IPS DF 6.9 (cell line): ENCODE data around the gene CHD9.

Source experiments
- DNase-seq: peaks from one replicate; pipeline ENCODE4 v3.0.0-alpha.2; 2013; ENCODE audit warnings: low read depth, low spot score
- H3K27ac ChIP-seq: one replicate; pipeline ENCODE4 v1.5.1; 2013; ENCODE audit warnings: low read length, control low read depth
- H3K27me3 ChIP-seq: 2 replicates; pipeline ENCODE4 v1.6.1; 2013; ENCODE audit warnings: mild to moderate bottlenecking, low read length; ENCODE audit not compliant: control insufficient read depth, insufficient read depth
- H3K36me3 ChIP-seq: 2 replicates; pipeline ENCODE4 v1.6.1; 2013; ENCODE audit warnings: low read length; ENCODE audit not compliant: control insufficient read depth, insufficient read depth
- H3K4me1 ChIP-seq: 2 replicates; pipeline ENCODE4 v1.6.1; 2013; ENCODE audit warnings: low read length; ENCODE audit not compliant: control insufficient read depth, insufficient read depth
- H3K4me3 ChIP-seq: 2 replicates; pipeline ENCODE4 v1.5.1; 2013; ENCODE audit warnings: mild to moderate bottlenecking, low read length
- H3K9me3 ChIP-seq: 2 replicates; pipeline ENCODE4 v1.6.1; 2013; ENCODE audit warnings: low read length, inconsistent platforms; ENCODE audit not compliant: control insufficient read depth, insufficient read depth
- WGBS: extraction: QIAGEN DNeasy Blood & Tissue Kit; methylation state at CpG from one replicate; pipeline ENCODE4 v1.1.7; 2013; ENCODE audit warnings: mixed read lengths, missing lambda C conversion rate; ENCODE audit not compliant: insufficient read length, insufficient coverage; 5-methylcytosine and 5-hydroxymethylcytosine counted together

The CHD9 gene

GRCh38 chr16:53121043-53121620 is 66.3 kb downstream of the CHD9 start:
- no peak overlapping the region for H3K27ac ChIP-seq
- H3K4me3 ChIP-seq, result no peak overlapping the region
- no peaks in the 10 kb centered on the region for H3K36me3 ChIP-seq
- no peaks in the 10 kb centered on the region for H3K4me1 ChIP-seq
- no peaks in the 10 kb centered on the region for H3K9me3 ChIP-seq
- H3K27me3 ChIP-seq, result no peaks in the 10 kb centered on the region
- WGBS, result no CpG with 5 or more reads among the region's 2 CpGs
- no peak for DNase-seq

GRCh38 chr16:53121661-53122060 is 66.9 kb downstream of the CHD9 start:
- no peaks in the 10 kb centered on the region for H3K36me3 ChIP-seq
- no peak for DNase-seq
- H3K27ac ChIP-seq, result no peak overlapping the region
- H3K4me3 ChIP-seq, result no peak overlapping the region
- no peaks in the 10 kb centered on the region for H3K27me3 ChIP-seq
- WGBS, result no CpG with 5 or more reads among the region's 1 CpG
- H3K9me3 ChIP-seq, result no peaks in the 10 kb centered on the region
- no peaks in the 10 kb centered on the region for H3K4me1 ChIP-seq

- H3K27me3 ChIP-seq, result no peaks in the 10 kb centered on the region
- H3K4me1 ChIP-seq, result no peaks in the 10 kb centered on the region
- no peak overlapping the region for H3K4me3 ChIP-seq
- no peaks in the 10 kb centered on the region for H3K36me3 ChIP-seq
- H3K9me3 ChIP-seq, result no peaks in the 10 kb centered on the region
- H3K27ac ChIP-seq, result no peak overlapping the region
- WGBS, result no CpG with 5 or more reads among the region's 3 CpGs
- no peak for DNase-seq
Observed at GRCh38 chr16:53123747-53124146, 69.0 kb downstream of the CHD9 start.

GRCh38 chr16:53126390-53126789 is 71.6 kb downstream of the CHD9 start:
- WGBS, result no CpG with 5 or more reads among the region's 5 CpGs
- H3K27ac ChIP-seq, result no peak overlapping the region
- H3K9me3 ChIP-seq, result no peaks in the 10 kb centered on the region
- H3K4me3 ChIP-seq, result no peak overlapping the region
- no peaks in the 10 kb centered on the region for H3K36me3 ChIP-seq
- no peaks in the 10 kb centered on the region for H3K4me1 ChIP-seq
- DNase-seq, result no peak
- no peaks in the 10 kb centered on the region for H3K27me3 ChIP-seq

- H3K36me3 ChIP-seq, result no peaks in the 10 kb centered on the region; the same call in 1 of the 2 replicates
- no peak overlapping the region for H3K27ac ChIP-seq
- no peaks in the 10 kb centered on the region for H3K4me1 ChIP-seq
- no peaks in the 10 kb centered on the region for H3K27me3 ChIP-seq
- DNase-seq, result no peak
- WGBS, result no CpG with 5 or more reads among the region's 25 CpGs
- H3K9me3 ChIP-seq, result no peaks in the 10 kb centered on the region
- peak overlapping the region; percentile 64; the same call in 1 of the 2 replicates for H3K4me3 ChIP-seq
Observed at GRCh38 chr16:53129281-53130158, 74.7 kb downstream of the CHD9 start.

- no peaks in the 10 kb centered on the region for H3K27me3 ChIP-seq
- H3K27ac ChIP-seq, result no peak overlapping the region
- DNase-seq, result peak; percentile 52
- H3K4me1 ChIP-seq, result no peaks in the 10 kb centered on the region
- no CpG with 5 or more reads among the region's 115 CpGs for whole genome bisulfite sequencing
- no peaks in the 10 kb centered on the region for H3K9me3 ChIP-seq
- H3K36me3 ChIP-seq, result no peaks in the 10 kb centered on the region; the same call in 1 of the 2 replicates
- H3K4me3 ChIP-seq, result peak overlapping the region; percentile 64; the same call in 1 of the 2 replicates
Observed at GRCh38 chr16:53130159-53131049, 75.6 kb downstream of the CHD9 start.

GRCh38 chr16:53131050-53131362 is 76.2 kb downstream of the CHD9 start:
- Histone ChIP-seq H3K27me3 (no peaks in the 10 kb centered on the region), H3K36me3 (no peaks in the 10 kb centered on the region; the same call in 1 of the 2 replicates), H3K4me1 (no peaks in the 10 kb centered on the region), H3K4me3 (peak overlapping the region; percentile 64; the same call in 1 of the 2 replicates), H3K27ac (no peak overlapping the region), H3K9me3 (no peaks in the 10 kb centered on the region)
- WGBS, result no CpG with 5 or more reads among the region's 46 CpGs
- no peak for DNase-seq

GRCh38 chr16:53131363-53132071 is 76.7 kb downstream of the CHD9 start:
- no peak overlapping the region for H3K27ac ChIP-seq
- H3K9me3 ChIP-seq, result no peaks in the 10 kb centered on the region
- WGBS, result no CpG with 5 or more reads among the region's 77 CpGs
- H3K4me1 ChIP-seq, result no peaks in the 10 kb centered on the region
- no peaks in the 10 kb centered on the region for H3K27me3 ChIP-seq
- H3K36me3 ChIP-seq, result no peaks in the 10 kb centered on the region; the same call in 1 of the 2 replicates
- peak overlapping the region; percentile 64; the same call in 1 of the 2 replicates for H3K4me3 ChIP-seq
- no peak for DNase-seq

GRCh38 chr16:53132406-53132805 is 77.6 kb downstream of the CHD9 start:
- Histone ChIP-seq H3K27me3 (no peaks in the 10 kb centered on the region), H3K9me3 (no peaks in the 10 kb centered on the region), H3K4me1 (no peaks in the 10 kb centered on the region), H3K27ac (no peak overlapping the region), H3K4me3 (no peak overlapping the region), H3K36me3 (no peaks in the 10 kb centered on the region; the same call in 1 of the 2 replicates)
- WGBS, result no CpG with 5 or more reads among the region's 6 CpGs
- no peak for DNase-seq

GRCh38 chr16:53135329-53135728 is 80.5 kb downstream of the CHD9 start:
- 100% methylated on average over 1 of the region's 2 CpGs for WGBS
- Histone ChIP-seq H3K4me1 (no peaks in the 10 kb centered on the region), H3K36me3 (no peaks in the 10 kb centered on the region; the same call in 1 of the 2 replicates), H3K4me3 (no peak overlapping the region), H3K27ac (no peak overlapping the region), H3K27me3 (no peaks in the 10 kb centered on the region), H3K9me3 (no peaks in the 10 kb centered on the region)
- DNase-seq, result no peak
